GM23338 (cell line): ENCODE measurements around the gene LPO. TPM values are rescaled to one million over a fixed set of nuclear protein-coding genes. Genes with fewer than 3 reads are reported as not detected.

ENCODE experiments used
- ATAC-seq: fragments of 200-7000 bp; cut with Tn5 transposase; 3 replicates; pipeline ENCODE4 v1.9.1; 2020
- DNase-seq: peaks from one replicate; pipeline ENCODE4 v3.0.0-alpha.2; 2015; ENCODE audit warnings: low spot score
- H2AFZ ChIP-seq: fragments of 200-600 bp; sonication (generic); 2 replicates; pipeline ENCODE4 v1.8.0; 2016; ENCODE audit warnings: antibody characterized with exemption, mild to moderate bottlenecking, moderate library complexity
- H3F3A ChIP-seq: fragments of 200-600 bp; sonication (generic); replicated peaks from 2 replicates; pipeline ENCODE4 v1.8.0; 2017; ENCODE audit warnings: antibody characterized with exemption, mixed run types, low read depth
- H3K27ac ChIP-seq: fragments of 200-600 bp; sonication (generic); 2 replicates; pipeline ENCODE4 v1.6.1; 2016; ENCODE audit warnings: low read depth
- H3K27me3 ChIP-seq: fragments of 200-600 bp; sonication (generic); 2 replicates; pipeline ENCODE4 v1.8.0; 2016; ENCODE audit warnings: mild to moderate bottlenecking, mixed run types, moderate library complexity; ENCODE audit not compliant: insufficient read depth
- H3K36me3 ChIP-seq: fragments of 200-600 bp; sonication (generic); 2 replicates; pipeline ENCODE4 v1.8.0; 2016; ENCODE audit warnings: mild to moderate bottlenecking; ENCODE audit not compliant: insufficient read depth
- H3K4me1 ChIP-seq: fragments of 200-600 bp; sonication (generic); 2 replicates; pipeline ENCODE4 v1.8.0; 2016; ENCODE audit warnings: mild to moderate bottlenecking, moderate library complexity; ENCODE audit not compliant: insufficient read depth
- H3K4me2 ChIP-seq: fragments of 200-600 bp; sonication (generic); 2 replicates; pipeline ENCODE4 v1.7.1; 2017; ENCODE audit warnings: mixed run types
- H3K4me3 ChIP-seq: fragments of 200-600 bp; sonication (generic); 2 replicates; pipeline ENCODE4 v1.6.1; 2016; ENCODE audit warnings: mixed run types
- H3K79me2 ChIP-seq: fragments of 200-600 bp; sonication (generic); replicated peaks from 2 replicates; pipeline ENCODE4 v1.8.0; 2017; ENCODE audit warnings: mild to moderate bottlenecking; ENCODE audit not compliant: insufficient read depth
- H3K9me2 ChIP-seq: fragments of 200-600 bp; sonication (generic); 2 replicates; pipeline ENCODE4 v1.8.0; 2017; ENCODE audit not compliant: insufficient read depth
- H4K20me1 ChIP-seq: fragments of 200-600 bp; sonication (generic); replicated peaks from 2 replicates; pipeline ENCODE4 v1.8.0; 2017; ENCODE audit warnings: mild to moderate bottlenecking; ENCODE audit not compliant: insufficient read depth
- H3K27ac Mint-ChIP-seq: 2 replicates; pipeline ENCODE4 v1.8.0; 2020; ENCODE audit warnings: inconsistent platforms, mild to moderate bottlenecking, moderate library complexity, mixed read lengths
- H3K27me3 Mint-ChIP-seq: 3 replicates; pipeline ENCODE4 v1.8.0; 2022; ENCODE audit warnings: low read depth, mild to moderate bottlenecking, moderate library complexity, mixed read lengths, inconsistent platforms; ENCODE audit not compliant: insufficient read depth, poor library complexity
- H3K36me3 Mint-ChIP-seq: 3 replicates; pipeline ENCODE4 v1.8.0; 2021; ENCODE audit warnings: low read depth, mild to moderate bottlenecking, inconsistent platforms, moderate library complexity, mixed read lengths
- H3K4me1 Mint-ChIP-seq: 3 replicates; pipeline ENCODE4 v1.8.0; 2020; ENCODE audit warnings: mild to moderate bottlenecking, inconsistent platforms, mixed read lengths
- H3K4me3 Mint-ChIP-seq: 3 replicates; pipeline ENCODE4 v1.8.0; 2021; ENCODE audit warnings: moderate library complexity, mild to moderate bottlenecking, inconsistent platforms, mixed read lengths
- H3K9me3 Mint-ChIP-seq: 3 replicates; pipeline ENCODE4 v1.8.0; 2020; ENCODE audit warnings: moderate library complexity, mild to moderate bottlenecking, inconsistent platforms, mixed read lengths
- CREB1 ChIP-seq: fragments of 250-450 bp; sonication (Bioruptor Pico); IDR thresholded peaks from 2 replicates; pipeline ENCODE4 v1.5.0; 2020; ENCODE audit warnings: low read depth, mild to moderate bottlenecking, moderate library complexity
- POLR2AphosphoS5 ChIP-seq: IDR thresholded peaks from 2 replicates; pipeline ENCODE4 v1.6.1; 2016; ENCODE audit warnings: antibody characterized with exemption, low read depth
- ZNF114 ChIP-seq: fragments of 250-450 bp; sonication (Bioruptor Pico); IDR thresholded peaks from 2 replicates; pipeline ENCODE4 v1.5.0; 2020; ENCODE audit warnings: mild to moderate bottlenecking, moderate library complexity
- ZNF331 ChIP-seq: fragments of 250-450 bp; sonication (Bioruptor Pico); IDR thresholded peaks from 2 replicates; pipeline ENCODE4 v1.5.0; 2020; ENCODE audit warnings: low read depth, mild to moderate bottlenecking, moderate library complexity
- ZNF462 ChIP-seq: fragments of 250-450 bp; sonication (Bioruptor Pico); IDR thresholded peaks from 2 replicates; pipeline ENCODE4 v1.5.0; 2020; ENCODE audit warnings: mild to moderate bottlenecking, moderate library complexity
- polyA plus RNA-seq: library from polyadenylated mRNA; unstranded; fragments of >200 nt; fragmentation: Nextera tagmentation; extraction: Ambion mirVana; gene quantifications from 2 replicates; pipeline ENCODE4 v1.2.1, GENCODE V29; 2016
- total RNA-seq: library from RNA; depleted of rRNA; stranded (reverse); fragments of >200 nt; shearing (Covaris generic); gene quantifications from 2 replicates; pipeline ENCODE4 v1.2.3, GENCODE V29; 2014

LPO gene
- total and polyA plus RNA-seq, 2 experiments from 2014 or later = 0.13 to 0.35 TPM

- no peak for TF ChIP-seq ZNF462
- no peak for TF ChIP-seq POLR2AphosphoS5
- no peak for TF ChIP-seq CREB1 (CRISPR knock-in tag)
- TF ChIP-seq ZNF114 = no peak
Measured at GRCh38 chr17:58235821-58236220, 2.6 kb upstream of the LPO start (continued).

DNA sequence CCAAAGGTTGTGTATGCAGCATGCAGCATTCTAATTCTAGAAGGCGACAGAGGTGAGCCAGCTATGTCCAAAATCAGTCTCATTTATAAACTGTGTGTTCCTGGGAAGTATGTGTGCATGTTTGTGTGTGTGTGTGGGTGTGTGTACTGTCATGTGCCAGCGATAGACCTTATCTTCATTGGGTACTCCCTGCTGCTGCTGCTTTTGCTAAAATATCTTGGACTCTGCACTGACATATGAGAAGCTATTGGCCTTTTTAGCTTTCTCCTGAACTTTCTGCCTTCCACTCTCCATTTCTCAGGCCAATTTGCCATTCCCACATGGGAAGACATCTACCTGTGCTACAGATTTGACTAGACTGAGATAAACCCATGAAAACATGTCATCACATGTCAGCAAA lies 2.0 kb upstream of the LPO start:
- no peaks in the 10 kb centered on the region for H3K27me3 Mint-ChIP-seq

More for the DNA sequence above, 2.0 kb upstream of the LPO start:
- no peak overlapping the region for H3K27ac ChIP-seq
- Mint-ChIP-seq H3K9me3 (no peaks in the 10 kb centered on the region), H3K4me1 (no peaks in the 10 kb centered on the region), H3K4me3 (no peak overlapping the region), H3K27ac (no peak overlapping the region), H3K36me3 (no peaks in the 10 kb centered on the region)
- H3K9me2 ChIP-seq = no peaks in the 10 kb centered on the region
- no peaks in the 10 kb centered on the region for H3K4me1 ChIP-seq
- no peaks in the 10 kb centered on the region for H4K20me1 ChIP-seq
- no peak for DNase-seq
- H3F3A ChIP-seq = no peaks in the 10 kb centered on the region
- H3K79me2 ChIP-seq = no peaks in the 10 kb centered on the region
- H3K36me3 ChIP-seq = no peaks in the 10 kb centered on the region
- no peak overlapping the region for H3K4me3 ChIP-seq
- ATAC-seq = no peak
- TF ChIP-seq ZNF462 = no peak
- no peak for TF ChIP-seq ZNF331 (CRISPR knock-in tag)
- no peak overlapping the region for H2AFZ ChIP-seq
- peaks cover 9% of the 10 kb centered on the region; the same call in 1 of the 2 replicates for H3K27me3 ChIP-seq
- no peak overlapping the region for H3K4me2 ChIP-seq
